Endothelial cell of umbilical vein (primary cell): Measurements from ENCODE around the gene RIN2. TPM values are rescaled to one million over a fixed set of nuclear protein-coding genes. Genes with fewer than 3 reads are reported as not detected.

Experiments used
- BruUV-seq: library from RNA; stranded (reverse); fragments of 400-500 nt; replicated peaks from 2 replicates; lab custom pipeline; 2021; lab: Mats Ljungman, UMichigan
- CTCF ChIA-PET: fragments of 300-600, 350-600 bp; sonication (Branson Sonifier 250); formaldehyde crosslinking; loops from one replicate; lab custom pipeline; 2021; ENCODE audit warnings: antibody characterized with exemption, inconsistent platforms; lab: Charles Lee
- POLR2A ChIA-PET: fragments of 300-600, 350-600 bp; sonication (Branson Sonifier 250); formaldehyde crosslinking; loops from one replicate; lab custom pipeline; 2021; ENCODE audit warnings: antibody characterized with exemption, inconsistent platforms; lab: Charles Lee
- DNase-seq: peaks from one replicate; pipeline ENCODE4 v3.0.0-alpha.2; 2011; ENCODE audit warnings: low read depth, low spot score
- FAIRE-seq: peaks from 2 replicates; lab custom pipeline; 2011; peaks lifted over from hg19 to GRCh38; lab: Jason Lieb, UNC
- H2AFZ ChIP-seq: 2 replicates; pipeline ENCODE4 v1.6.0; 2012; ENCODE audit warnings: low read depth, low read length, control low read depth, inconsistent platforms
- H3K27ac ChIP-seq: 2 replicates; pipeline ENCODE4 v1.5.1; 2011; ENCODE audit warnings: low read depth, mild to moderate bottlenecking, control low read depth, low read length, moderate library complexity; ENCODE audit not compliant: insufficient read depth
- H3K27me3 ChIP-seq, 2 experiments: 2 replicates each; pipeline versions ENCODE4 v1.6.0 to v1.6.1; 2011; ENCODE audit warnings: low read length in 2 of 2, mixed read lengths in 1 of 2; ENCODE audit not compliant: control insufficient read depth in 2 of 2, insufficient read depth in 2 of 2
- H3K36me3 ChIP-seq, 2 experiments: 2 replicates in 1 of 2; 3 replicates in 1 of 2; pipeline ENCODE4 v1.5.1; 2011; ENCODE audit warnings: low read length in 2 of 2, mild to moderate bottlenecking in 1 of 2, moderate library complexity in 1 of 2; ENCODE audit not compliant: control insufficient read depth in 2 of 2, insufficient read depth in 2 of 2; ENCODE audit errors: extremely low read depth in 1 of 2
- H3K4me1 ChIP-seq: 3 replicates; pipeline ENCODE4 v1.5.1; 2011; ENCODE audit warnings: mild to moderate bottlenecking, low read length; ENCODE audit not compliant: control insufficient read depth, insufficient read depth; ENCODE audit errors: extremely low read depth
- H3K4me2 ChIP-seq: 2 replicates; pipeline ENCODE4 v1.6.1; 2011; ENCODE audit warnings: low read length, control low read depth, mixed read lengths; ENCODE audit not compliant: insufficient read depth
- H3K4me3 ChIP-seq, 3 experiments: fragments of 200-600 bp in 1 of 3; sonication (generic), shearing (Covaris generic) in 1 of 3; replicated peaks in 1 of 3; 2 replicates each; pipeline ENCODE4 v1.5.1; 2011 to 2016; ENCODE audit warnings: control low read depth in 3 of 3, low read length in 3 of 3, mild to moderate bottlenecking in 2 of 3, inconsistent platforms in 1 of 3, low read depth in 1 of 3, moderate library complexity in 1 of 3; ENCODE audit not compliant: insufficient read depth in 1 of 3
- H3K79me2 ChIP-seq: 2 replicates; pipeline ENCODE4 v1.6.0; 2012; ENCODE audit warnings: low read length, inconsistent platforms; ENCODE audit not compliant: control insufficient read depth, insufficient read depth
- H3K9ac ChIP-seq: replicated peaks from 2 replicates; pipeline ENCODE3; 2011; ENCODE audit warnings: low read length, control low read depth; ENCODE audit not compliant: insufficient read depth; ENCODE audit errors: extremely low read depth
- H3K9me1 ChIP-seq: replicated peaks from 3 replicates; pipeline ENCODE4 v1.6.0; 2011; ENCODE audit warnings: mild to moderate bottlenecking, low read length; ENCODE audit not compliant: control insufficient read depth, insufficient read depth; ENCODE audit errors: extremely low read depth
- H3K9me3 ChIP-seq: replicated peaks from 2 replicates; pipeline ENCODE4 v1.5.1; 2012; ENCODE audit warnings: low read length, inconsistent platforms; ENCODE audit not compliant: control insufficient read depth, insufficient read depth
- H4K20me1 ChIP-seq: replicated peaks from 2 replicates; pipeline ENCODE3; 2011; ENCODE audit warnings: mild to moderate bottlenecking, low read length; ENCODE audit not compliant: control insufficient read depth, insufficient read depth; ENCODE audit errors: extremely low read depth
- CTCF ChIP-seq, 2 donors: IDR thresholded peaks; 1 replicate in 1 of 2; 2 replicates in 1 of 2; pipeline ENCODE4 v1.5.1; 2011; ENCODE audit warnings: low read length in 2 of 2, mild to moderate bottlenecking in 2 of 2, moderate library complexity in 2 of 2, control low read depth in 1 of 2, inconsistent platforms in 1 of 2, low read depth in 1 of 2; ENCODE audit not compliant: insufficient read depth in 1 of 2; ENCODE audit errors: extremely low read depth in 1 of 2
- EZH2 ChIP-seq: IDR thresholded peaks from 2 replicates; pipeline ENCODE4 v1.6.1; 2012; ENCODE audit warnings: borderline replicate concordance, low read depth, mild to moderate bottlenecking, moderate library complexity, low read length, inconsistent platforms; ENCODE audit not compliant: severe bottlenecking
- FOS ChIP-seq: IDR thresholded peaks from 2 replicates; pipeline ENCODE4 v1.6.1; 2011; ENCODE audit warnings: mild to moderate bottlenecking, low read length, moderate library complexity, borderline replicate concordance; ENCODE audit not compliant: insufficient read depth
- GATA2 ChIP-seq: IDR thresholded peaks from 2 replicates; pipeline ENCODE4 v1.7.0; 2011; ENCODE audit warnings: low read depth, mild to moderate bottlenecking, moderate library complexity, mixed read lengths, low read length; ENCODE audit not compliant: insufficient read length, insufficient read depth
- JUN ChIP-seq: IDR thresholded peaks from 2 replicates; pipeline ENCODE4 v1.6.1; 2011; ENCODE audit warnings: borderline replicate concordance, low read depth; ENCODE audit not compliant: insufficient read length, insufficient read depth
- MAX ChIP-seq: IDR thresholded peaks from 2 replicates; pipeline ENCODE4 v1.6.1; 2011; ENCODE audit not compliant: insufficient read depth, insufficient read length
- MYC ChIP-seq: IDR thresholded peaks from one replicate; pipeline ENCODE4 v1.6.1; 2011; ENCODE audit warnings: mild to moderate bottlenecking, low read depth, low read length
- POLR2A ChIP-seq: IDR thresholded peaks from 2 replicates; pipeline ENCODE4 v1.6.1; 2012; ENCODE audit warnings: low read depth, mild to moderate bottlenecking, control low read depth, low read length
- POLR2AphosphoS5 ChIP-seq: IDR thresholded peaks from 2 replicates; pipeline ENCODE4 v1.6.1; 2012; ENCODE audit warnings: low read depth, mild to moderate bottlenecking, control low read depth, low read length, moderate library complexity; ENCODE audit not compliant: insufficient read depth
- dilution Hi-C: fragments of 300-500 bp; cut with MboI; formaldehyde crosslinking; loops from one replicate; pipeline ENCODE4 v1.15.0; 2019; ENCODE audit warnings: low sequenced_read_pairs; ENCODE audit not compliant: extremely low pct_ligation_motif_present
- intact Hi-C: fragments of 100-400 bp; cut with micrococcal nuclease; formaldehyde crosslinking; loops from one replicate; pipeline ENCODE4 v1.10.0; 2022
- polyA plus RNA-seq, 4 experiments: library from polyadenylated mRNA; depleted of rRNA in 3 of 4; stranded (reverse) in 3 of 4; unstranded in 1 of 4; fragments of >200 nt; gene quantifications; 2 replicates each; pipeline versions ENCODE4 v1.2.1 to v1.2.3, GENCODE V29; 2011 to 2012; ENCODE audit warnings: missing spikeins in 1 of 4
- total RNA-seq: library from RNA; stranded (reverse); gene quantifications from 2 replicates; pipeline ENCODE4 v1.2.3, GENCODE V29; 2021

RIN2 gene
- total and polyA plus RNA-seq, 2 donors (not counting 3 experiments of a cell fraction or from before 2014, with no cell fraction given) = 22.6 to 119 TPM

GRCh38 chr20:19740512-19740911 is 17.5 kb upstream of the RIN2 start:
- Histone ChIP-seq H3K9ac (no peak overlapping the region), H3K9me3 (no peaks in the 10 kb centered on the region), H3K4me1 (peaks cover 5% of the 10 kb centered on the region), H3K27me3 (peaks cover 3 to 8% of the 10 kb centered on the region in 2 experiments), H3K4me3 (no peak overlapping the region), H3K36me3 (no peaks in the 10 kb centered on the region), H3K4me2 (no peak overlapping the region), H3K27ac (no peak overlapping the region), H3K79me2 (no peaks in the 10 kb centered on the region), H3K9me1 (peaks cover 2% of the 10 kb centered on the region), H4K20me1 (no peaks in the 10 kb centered on the region), H2AFZ (no peak overlapping the region)
- FAIRE-seq (no peak), DNase-seq (no peak)
- ChIA-PET POLR2A (no interaction called here), CTCF (no interaction called here)
- no peak for TF ChIP-seq GATA2
- TF ChIP-seq JUN = no peak
- no peak for TF ChIP-seq POLR2A
- no peak for TF ChIP-seq FOS
- TF ChIP-seq POLR2AphosphoS5 = no peak
- TF ChIP-seq CTCF (IDR thresholded peaks at IDR 0.05; ENCODE audit: extremely low read depth in 1 of 2, insufficient read depth in 1 of 2, low read depth in 1 of 2, low read length in 2 of 2) = no peak
- no peak for TF ChIP-seq MAX
- no peak for TF ChIP-seq EZH2
- no peak for TF ChIP-seq MYC
- intact Hi-C loops = no loop called here
- dilution Hi-C loops = no loop called here
- BruUV-seq = no TSS peak
